ENCODE measurements around the gene PDK2. TPM values are rescaled to one million over a fixed set of nuclear protein-coding genes. Genes with fewer than 3 reads are reported as not detected.

PDK2 gene
- total RNA-seq, 2 donors from 2014 or later, result 47.1 to 79.5 TPM

DNA sequence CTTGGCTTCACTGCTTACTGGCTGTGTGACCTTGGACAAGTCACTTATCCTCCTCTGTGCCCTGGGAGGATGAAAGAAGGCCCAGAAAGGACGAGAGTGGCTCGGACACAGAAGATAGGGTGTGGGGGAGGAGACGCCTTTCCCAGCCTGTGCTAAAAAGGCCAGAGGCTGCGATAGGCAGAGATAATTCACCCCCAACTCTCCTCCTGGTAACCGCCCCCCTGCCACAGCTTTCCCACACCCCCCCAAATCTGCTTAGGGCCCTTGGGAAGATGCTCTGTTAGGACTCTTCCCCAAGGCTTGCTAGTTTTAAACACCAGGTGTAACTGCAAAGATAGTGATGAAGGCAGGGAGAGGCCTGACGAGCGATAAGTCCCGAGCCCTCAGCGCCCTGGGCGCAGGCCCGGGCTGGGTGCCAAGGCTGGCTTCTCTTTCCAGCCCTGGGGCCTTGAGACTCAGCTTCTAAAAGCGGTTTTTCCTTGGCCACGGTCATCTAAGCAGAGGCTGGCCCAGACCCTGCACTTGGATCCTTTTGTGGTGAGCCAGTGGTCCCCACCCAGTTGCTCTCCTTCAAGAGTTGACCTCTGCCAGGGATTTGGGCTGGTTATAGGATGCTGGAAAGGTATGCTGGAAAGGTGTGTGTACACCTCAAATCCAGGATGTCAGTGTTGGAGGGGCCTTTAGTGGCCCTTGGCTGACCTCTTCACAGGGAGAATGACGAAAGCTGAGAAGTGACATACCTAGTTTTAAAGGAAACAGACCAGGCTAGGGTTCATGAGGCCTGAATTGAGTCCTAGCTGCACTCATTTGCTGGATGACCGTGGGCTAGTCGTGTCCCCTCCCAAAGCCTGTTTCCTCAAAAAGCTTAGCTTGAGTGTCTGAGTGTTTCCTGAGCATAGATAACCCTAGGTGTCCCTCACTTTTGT is 58.8 kb downstream of the PDK2 start:
- no peaks in the 10 kb centered on the region for H3K27me3 ChIP-seq (replicated peaks; ENCODE audit: insufficient read depth)
- peaks cover 5% of the 10 kb centered on the region for H3K4me1 ChIP-seq (replicated peaks)
- peak; percentile 47 for DNase-seq (ENCODE audit: low spot score)
- no peak overlapping the region for H3K4me3 ChIP-seq
- H3K36me3 ChIP-seq, result no peaks in the 10 kb centered on the region
- intact Hi-C loops (cut with DNase I), result loop anchor here (5.0 to 10.0 kb wide), 2 partner anchors 37 to 59 kb away; partner anchors contain the start of gene PDK2
- peak overlapping the region; percentile 24 to 77 for H3K27ac ChIP-seq
- 41% methylated on average over 16 of the region's 16 CpGs for WGBS
- H3K9me3 ChIP-seq, result no peaks in the 10 kb centered on the region
- TF ChIP-seq, protein P1, sequence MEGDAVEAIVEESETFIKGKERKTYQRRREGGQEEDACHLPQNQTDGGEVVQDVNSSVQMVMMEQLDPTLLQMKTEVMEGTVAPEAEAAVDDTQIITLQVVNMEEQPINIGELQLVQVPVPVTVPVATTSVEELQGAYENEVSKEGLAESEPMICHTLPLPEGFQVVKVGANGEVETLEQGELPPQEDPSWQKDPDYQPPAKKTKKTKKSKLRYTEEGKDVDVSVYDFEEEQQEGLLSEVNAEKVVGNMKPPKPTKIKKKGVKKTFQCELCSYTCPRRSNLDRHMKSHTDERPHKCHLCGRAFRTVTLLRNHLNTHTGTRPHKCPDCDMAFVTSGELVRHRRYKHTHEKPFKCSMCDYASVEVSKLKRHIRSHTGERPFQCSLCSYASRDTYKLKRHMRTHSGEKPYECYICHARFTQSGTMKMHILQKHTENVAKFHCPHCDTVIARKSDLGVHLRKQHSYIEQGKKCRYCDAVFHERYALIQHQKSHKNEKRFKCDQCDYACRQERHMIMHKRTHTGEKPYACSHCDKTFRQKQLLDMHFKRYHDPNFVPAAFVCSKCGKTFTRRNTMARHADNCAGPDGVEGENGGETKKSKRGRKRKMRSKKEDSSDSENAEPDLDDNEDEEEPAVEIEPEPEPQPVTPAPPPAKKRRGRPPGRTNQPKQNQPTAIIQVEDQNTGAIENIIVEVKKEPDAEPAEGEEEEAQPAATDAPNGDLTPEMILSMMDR (IDR thresholded peaks at IDR 0.05), result no peak
- TF ChIP-seq POLR2A (IDR thresholded peaks at IDR 0.05) (no peak), POLR2AphosphoS5 (IDR thresholded peaks at IDR 0.05) (peak; percentile 75)

DNA sequence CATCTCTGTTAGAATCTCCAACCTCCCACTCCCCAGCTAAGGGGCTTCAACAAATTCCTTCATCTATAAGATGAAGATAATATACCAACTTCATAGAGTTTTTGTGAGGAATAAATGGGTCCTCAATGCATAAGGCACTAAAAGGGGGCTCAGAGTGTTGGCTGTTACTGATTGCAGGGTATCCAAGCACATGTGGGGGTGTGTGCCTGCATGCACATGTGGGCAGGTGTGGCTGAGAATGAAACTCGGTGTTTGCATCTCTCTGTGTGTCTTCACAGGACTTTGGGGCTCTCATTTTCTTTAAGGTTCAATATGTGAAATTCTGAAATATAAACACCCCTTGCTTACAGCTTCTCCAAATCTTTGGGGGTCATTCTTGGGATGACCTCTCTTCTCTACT is 59.5 kb downstream of the PDK2 start:
- H3K4me1 ChIP-seq (replicated peaks), result peaks cover 5% of the 10 kb centered on the region
- no peak overlapping the region for H3K4me3 ChIP-seq
- no peaks in the 10 kb centered on the region for H3K36me3 ChIP-seq
- WGBS, result 21% methylated on average over 1 of the region's 1 CpG
- intact Hi-C loops (cut with DNase I), result loop anchor here (5.0 to 10.0 kb wide), 2 partner anchors 37 to 60 kb away; partner anchors contain the start of gene PDK2
- H3K27ac ChIP-seq, result peak overlapping the region; percentile 7 to 77
- no peaks in the 10 kb centered on the region for H3K27me3 ChIP-seq (replicated peaks; ENCODE audit: insufficient read depth)
- no peaks in the 10 kb centered on the region for H3K9me3 ChIP-seq
- TF ChIP-seq POLR2A (IDR thresholded peaks at IDR 0.05) (no peak), POLR2AphosphoS5 (IDR thresholded peaks at IDR 0.05) (no peak)
- TF ChIP-seq, protein P1 (IDR thresholded peaks at IDR 0.05), result no peak
- no peak for DNase-seq (ENCODE audit: low spot score)

DNA sequence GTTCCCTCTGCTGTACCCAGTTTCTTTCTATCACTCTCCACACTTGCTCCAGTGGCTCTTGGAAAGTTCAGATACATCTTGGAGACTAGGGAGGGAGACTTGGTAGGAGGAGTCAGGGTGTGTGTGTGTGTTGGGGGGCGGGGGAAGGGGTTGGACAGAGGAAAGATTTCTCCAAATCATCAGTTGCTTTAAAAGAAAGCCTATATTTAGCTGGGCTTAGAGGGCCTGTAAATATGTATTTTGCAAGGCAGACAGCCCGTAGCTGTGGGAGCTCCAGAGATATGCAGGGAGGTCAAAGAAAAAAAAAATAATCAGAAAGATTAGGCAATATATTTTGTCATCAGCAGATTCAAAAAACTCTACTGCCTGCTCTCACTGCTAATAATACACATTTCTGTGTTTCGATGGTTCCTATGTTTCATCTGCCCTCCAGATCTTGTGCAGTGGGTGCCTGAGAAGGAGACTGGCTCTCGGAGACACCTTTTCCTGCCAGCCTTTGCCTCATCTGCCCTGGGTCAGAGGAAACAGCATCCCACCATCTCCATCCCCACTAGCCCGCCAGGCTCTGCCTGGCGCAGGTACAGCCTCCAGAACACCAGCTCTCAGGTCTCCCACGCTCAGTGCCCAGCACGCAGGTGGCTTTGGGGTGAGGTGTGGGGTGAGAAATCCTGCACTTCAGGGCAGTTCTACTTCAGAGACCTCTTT is 60.1 kb downstream of the PDK2 start:
- Histone ChIP-seq H3K9me3 (no peaks in the 10 kb centered on the region), H3K4me3 (no peak overlapping the region), H3K27ac (peak overlapping the region in 1 of 2 donors; percentile 25), H3K27me3 (replicated peaks; ENCODE audit: insufficient read depth) (no peaks in the 10 kb centered on the region), H3K4me1 (replicated peaks) (peaks cover 5% of the 10 kb centered on the region), H3K36me3 (no peaks in the 10 kb centered on the region)
- DNase-seq (ENCODE audit: low spot score), result no peak
- TF ChIP-seq, protein P1 (IDR thresholded peaks at IDR 0.05), result no peak
- no peak for TF ChIP-seq POLR2A (IDR thresholded peaks at IDR 0.05)
- no peak for TF ChIP-seq POLR2AphosphoS5 (IDR thresholded peaks at IDR 0.05)
- WGBS, result 73% methylated on average over 8 of the region's 8 CpGs
- intact Hi-C loops (cut with DNase I), result loop anchor here (10.0 kb wide), 1 partner anchor 60 kb away; the partner anchor contains the start of gene PDK2

- no peaks in the 10 kb centered on the region for H3K36me3 ChIP-seq
- DNase-seq (ENCODE audit: low spot score), result no peak
- no peaks in the 10 kb centered on the region for H3K27me3 ChIP-seq (replicated peaks; ENCODE audit: insufficient read depth)
- no peak overlapping the region for H3K4me3 ChIP-seq
- no peaks in the 10 kb centered on the region for H3K4me1 ChIP-seq (replicated peaks)
- H3K9me3 ChIP-seq, result no peaks in the 10 kb centered on the region
- H3K27ac ChIP-seq, result no peak overlapping the region
- WGBS, result 31% methylated on average over 4 of the region's 4 CpGs
- TF ChIP-seq POLR2AphosphoS5 (IDR thresholded peaks at IDR 0.05), result no peak
- no peak for TF ChIP-seq POLR2A (IDR thresholded peaks at IDR 0.05)
- TF ChIP-seq, protein P1 (IDR thresholded peaks at IDR 0.05), result no peak
- intact Hi-C loops (cut with DNase I), result loop anchor here (10.0 kb wide), 1 partner anchor 63 kb away; the partner anchor contains the start of gene PDK2
These were observed 62.7 kb downstream of the PDK2 start for GRCh38 chr17:50157891-50158290.
